GM23338 (cell line): Measurements from ENCODE around the gene CHRM4. TPM values are rescaled to one million over a fixed set of nuclear protein-coding genes. Genes with fewer than 3 reads are reported as not detected.

Experiments
- ATAC-seq: fragments of 200-7000 bp; cut with Tn5 transposase; 3 replicates; pipeline ENCODE4 v1.9.1; 2020
- DNase-seq: peaks from one replicate; pipeline ENCODE4 v3.0.0-alpha.2; 2015; ENCODE audit warnings: low spot score
- H2AFZ ChIP-seq: fragments of 200-600 bp; sonication (generic); 2 replicates; pipeline ENCODE4 v1.8.0; 2016; ENCODE audit warnings: antibody characterized with exemption, mild to moderate bottlenecking, moderate library complexity
- H3F3A ChIP-seq: fragments of 200-600 bp; sonication (generic); replicated peaks from 2 replicates; pipeline ENCODE4 v1.8.0; 2017; ENCODE audit warnings: antibody characterized with exemption, mixed run types, low read depth
- H3K27ac ChIP-seq: fragments of 200-600 bp; sonication (generic); 2 replicates; pipeline ENCODE4 v1.6.1; 2016; ENCODE audit warnings: low read depth
- H3K27me3 ChIP-seq: fragments of 200-600 bp; sonication (generic); 2 replicates; pipeline ENCODE4 v1.8.0; 2016; ENCODE audit warnings: mild to moderate bottlenecking, mixed run types, moderate library complexity; ENCODE audit not compliant: insufficient read depth
- H3K36me3 ChIP-seq: fragments of 200-600 bp; sonication (generic); 2 replicates; pipeline ENCODE4 v1.8.0; 2016; ENCODE audit warnings: mild to moderate bottlenecking; ENCODE audit not compliant: insufficient read depth
- H3K4me1 ChIP-seq: fragments of 200-600 bp; sonication (generic); 2 replicates; pipeline ENCODE4 v1.8.0; 2016; ENCODE audit warnings: mild to moderate bottlenecking, moderate library complexity; ENCODE audit not compliant: insufficient read depth
- H3K4me2 ChIP-seq: fragments of 200-600 bp; sonication (generic); 2 replicates; pipeline ENCODE4 v1.7.1; 2017; ENCODE audit warnings: mixed run types
- H3K4me3 ChIP-seq: fragments of 200-600 bp; sonication (generic); 2 replicates; pipeline ENCODE4 v1.6.1; 2016; ENCODE audit warnings: mixed run types
- H3K79me2 ChIP-seq: fragments of 200-600 bp; sonication (generic); replicated peaks from 2 replicates; pipeline ENCODE4 v1.8.0; 2017; ENCODE audit warnings: mild to moderate bottlenecking; ENCODE audit not compliant: insufficient read depth
- H3K9me2 ChIP-seq: fragments of 200-600 bp; sonication (generic); 2 replicates; pipeline ENCODE4 v1.8.0; 2017; ENCODE audit not compliant: insufficient read depth
- H4K20me1 ChIP-seq: fragments of 200-600 bp; sonication (generic); replicated peaks from 2 replicates; pipeline ENCODE4 v1.8.0; 2017; ENCODE audit warnings: mild to moderate bottlenecking; ENCODE audit not compliant: insufficient read depth
- H3K27ac Mint-ChIP-seq: 2 replicates; pipeline ENCODE4 v1.8.0; 2020; ENCODE audit warnings: inconsistent platforms, mild to moderate bottlenecking, moderate library complexity, mixed read lengths
- H3K27me3 Mint-ChIP-seq: 3 replicates; pipeline ENCODE4 v1.8.0; 2022; ENCODE audit warnings: low read depth, mild to moderate bottlenecking, moderate library complexity, mixed read lengths, inconsistent platforms; ENCODE audit not compliant: insufficient read depth, poor library complexity
- H3K36me3 Mint-ChIP-seq: 3 replicates; pipeline ENCODE4 v1.8.0; 2021; ENCODE audit warnings: low read depth, mild to moderate bottlenecking, inconsistent platforms, moderate library complexity, mixed read lengths
- H3K4me1 Mint-ChIP-seq: 3 replicates; pipeline ENCODE4 v1.8.0; 2020; ENCODE audit warnings: mild to moderate bottlenecking, inconsistent platforms, mixed read lengths
- H3K4me3 Mint-ChIP-seq: 3 replicates; pipeline ENCODE4 v1.8.0; 2021; ENCODE audit warnings: moderate library complexity, mild to moderate bottlenecking, inconsistent platforms, mixed read lengths
- H3K9me3 Mint-ChIP-seq: 3 replicates; pipeline ENCODE4 v1.8.0; 2020; ENCODE audit warnings: moderate library complexity, mild to moderate bottlenecking, inconsistent platforms, mixed read lengths
- CREB1 ChIP-seq: fragments of 250-450 bp; sonication (Bioruptor Pico); IDR thresholded peaks from 2 replicates; pipeline ENCODE4 v1.5.0; 2020; ENCODE audit warnings: low read depth, mild to moderate bottlenecking, moderate library complexity
- CTCF ChIP-seq, 2 experiments: fragments of 200-600 bp in 1 of 2; sonication (generic) in 1 of 2; conservative IDR thresholded peaks; 2 replicates each; pipeline versions ENCODE4 v1.5.1 to v1.6.1; 2016 to 2017; ENCODE audit warnings: antibody characterized with exemption in 2 of 2, low read depth in 2 of 2, mild to moderate bottlenecking in 2 of 2, moderate library complexity in 1 of 2
- EZH2 ChIP-seq: fragments of 200-600 bp; sonication (generic); IDR thresholded peaks from one replicate; pipeline ENCODE4 v1.8.0; 2017; ENCODE audit warnings: antibody characterized with exemption, mild to moderate bottlenecking, low read depth; ENCODE audit not compliant: unreplicated experiment
- EZH2phosphoT487 ChIP-seq: fragments of 200-600 bp; sonication (generic); IDR thresholded peaks from one replicate; pipeline ENCODE4 v1.8.1; 2018; ENCODE audit warnings: antibody characterized with exemption; ENCODE audit not compliant: unreplicated experiment
- JUNB ChIP-seq: IDR thresholded peaks from one replicate; pipeline ENCODE4 v1.6.1; 2016; ENCODE audit warnings: antibody characterized with exemption; ENCODE audit not compliant: unreplicated experiment
- NANOG ChIP-seq: IDR thresholded peaks from 2 replicates; pipeline ENCODE4 v1.6.1; 2016; ENCODE audit warnings: antibody characterized with exemption, borderline replicate concordance
- POLR2AphosphoS5 ChIP-seq: IDR thresholded peaks from 2 replicates; pipeline ENCODE4 v1.6.1; 2016; ENCODE audit warnings: antibody characterized with exemption, low read depth
- STAT1 ChIP-seq: IDR thresholded peaks from one replicate; pipeline ENCODE4 v1.6.1; 2016; ENCODE audit warnings: antibody characterized with exemption; ENCODE audit not compliant: unreplicated experiment
- ZNF114 ChIP-seq: fragments of 250-450 bp; sonication (Bioruptor Pico); IDR thresholded peaks from 2 replicates; pipeline ENCODE4 v1.5.0; 2020; ENCODE audit warnings: mild to moderate bottlenecking, moderate library complexity
- ZNF331 ChIP-seq: fragments of 250-450 bp; sonication (Bioruptor Pico); IDR thresholded peaks from 2 replicates; pipeline ENCODE4 v1.5.0; 2020; ENCODE audit warnings: low read depth, mild to moderate bottlenecking, moderate library complexity
- polyA plus RNA-seq: library from polyadenylated mRNA; unstranded; fragments of >200 nt; fragmentation: Nextera tagmentation; extraction: Ambion mirVana; gene quantifications from 2 replicates; pipeline ENCODE4 v1.2.1, GENCODE V29; 2016
- total RNA-seq: library from RNA; depleted of rRNA; stranded (reverse); fragments of >200 nt; shearing (Covaris generic); gene quantifications from 2 replicates; pipeline ENCODE4 v1.2.3, GENCODE V29; 2014
- TF ChIP-seq, protein P1 (sequence below): IDR thresholded peaks from 2 replicates; pipeline ENCODE4 v1.6.1; 2016; ENCODE audit warnings: antibody characterized with exemption
- TF ChIP-seq, protein P2 (sequence below): fragments of 250-450 bp; sonication (Bioruptor Pico); IDR thresholded peaks from 2 replicates; pipeline ENCODE4 v1.5.0; 2020; ENCODE audit warnings: mild to moderate bottlenecking, moderate library complexity

The CHRM4 gene
- total and polyA plus RNA-seq, 2 experiments from 2014 or later: 0.97 TPM; not detected in 1

DNA sequence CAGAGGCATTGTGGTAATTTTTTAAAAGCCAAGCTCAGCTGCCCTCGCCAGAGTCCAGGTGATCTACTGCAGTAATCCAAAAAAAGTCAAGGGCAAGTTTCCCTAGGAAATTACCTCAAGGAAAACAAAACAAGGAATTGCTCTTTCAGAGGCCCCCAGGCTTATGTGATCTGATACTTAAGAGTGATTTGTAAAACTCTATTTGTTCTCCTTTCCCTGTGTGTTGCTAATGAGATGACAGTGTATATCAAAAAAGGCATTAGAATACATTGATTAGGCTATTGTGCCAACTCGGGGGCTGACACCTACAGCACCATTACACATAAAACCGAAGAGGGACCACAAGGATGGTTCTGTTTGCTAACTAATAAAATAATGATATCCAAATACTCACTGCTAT, 44.5 kb upstream of the CHRM4 start:
- Histone ChIP-seq H3K27me3 (no peaks in the 10 kb centered on the region), H3K79me2 (0 out of 2 replicates have a peak, but pooled peaks cover 5% of the 10 kb centered on the region), H3K27ac (no peak overlapping the region), H3K9me2 (no peaks in the 10 kb centered on the region; the same call in 1 of the 2 replicates), H2AFZ (no peak overlapping the region), H3K4me3 (peak overlapping the region; percentile 14), H4K20me1 (no peaks in the 10 kb centered on the region; the same call in 1 of the 2 replicates), H3K36me3 (no peaks in the 10 kb centered on the region), H3K4me2 (peak overlapping the region; percentile 52), H3F3A (peaks cover 11% of the 10 kb centered on the region; the same call in 1 of the 2 replicates), H3K4me1 (peaks cover 39% of the 10 kb centered on the region)
- ATAC-seq (peak; percentile 72), DNase-seq (no peak)
- H3K27ac Mint-ChIP-seq: peak overlapping the region; percentile 42
- peaks cover 20% of the 10 kb centered on the region for H3K36me3 Mint-ChIP-seq
- H3K9me3 Mint-ChIP-seq: no peaks in the 10 kb centered on the region
- no peak for TF ChIP-seq ZNF331 (CRISPR knock-in tag)
- peak; percentile 50; the same call in 1 of the 2 replicates for TF ChIP-seq NANOG
- peaks cover 8% of the 10 kb centered on the region for H3K27me3 Mint-ChIP-seq
- H3K4me3 Mint-ChIP-seq: no peak overlapping the region
- peaks cover 41% of the 10 kb centered on the region for H3K4me1 Mint-ChIP-seq

DNA sequence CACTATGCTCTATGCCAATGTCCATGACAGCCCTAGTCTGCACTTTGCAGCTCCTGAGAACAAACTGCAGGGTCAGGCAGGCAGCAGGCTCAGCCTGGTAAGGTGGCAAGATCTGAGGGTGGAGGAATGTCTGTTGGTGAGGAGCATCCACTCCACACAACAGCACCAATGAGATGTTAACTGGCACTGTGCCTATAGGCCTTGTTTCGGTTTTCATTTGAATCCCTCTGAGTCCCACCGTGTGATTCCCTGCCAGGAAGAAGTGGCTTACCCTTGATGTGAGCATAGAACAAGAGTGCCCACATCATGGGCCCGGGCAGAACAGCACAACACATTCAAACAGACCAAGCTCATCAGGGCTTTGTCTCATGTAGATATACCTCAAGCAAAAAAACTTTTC, 44.1 kb upstream of the CHRM4 start:
- H3K27me3 Mint-ChIP-seq: peaks cover 8% of the 10 kb centered on the region
- H2AFZ ChIP-seq: no peak overlapping the region
- no peaks in the 10 kb centered on the region; the same call in 1 of the 2 replicates for H4K20me1 ChIP-seq
- peaks cover 41% of the 10 kb centered on the region for H3K4me1 Mint-ChIP-seq
- H3K27me3 ChIP-seq: no peaks in the 10 kb centered on the region
- H3K27ac ChIP-seq: no peak overlapping the region
- 0 out of 2 replicates have a peak overlapping the region, but pooled peaks have one; percentile 16 for H3K27ac Mint-ChIP-seq
- DNase-seq: no peak
- H3K4me3 ChIP-seq: peak overlapping the region; percentile 14
- H3K36me3 ChIP-seq: no peaks in the 10 kb centered on the region
- ATAC-seq: peak; percentile 29
- peaks cover 39% of the 10 kb centered on the region for H3K4me1 ChIP-seq
- peaks cover 11% of the 10 kb centered on the region; the same call in 1 of the 2 replicates for H3F3A ChIP-seq
- peak overlapping the region; percentile 52 for H3K4me2 ChIP-seq
- no peaks in the 10 kb centered on the region for H3K9me3 Mint-ChIP-seq
- H3K36me3 Mint-ChIP-seq: peaks cover 17% of the 10 kb centered on the region
- 0 out of 2 replicates have a peak, but pooled peaks cover 5% of the 10 kb centered on the region for H3K79me2 ChIP-seq
- no peaks in the 10 kb centered on the region; the same call in 1 of the 2 replicates for H3K9me2 ChIP-seq
- no peak overlapping the region for H3K4me3 Mint-ChIP-seq
- TF ChIP-seq CTCF (conservative IDR thresholded peaks at IDR 0.05; ENCODE audit: low read depth in 2 of 2): no peak
- TF ChIP-seq EZH2: no peak
- TF ChIP-seq, protein P1, sequence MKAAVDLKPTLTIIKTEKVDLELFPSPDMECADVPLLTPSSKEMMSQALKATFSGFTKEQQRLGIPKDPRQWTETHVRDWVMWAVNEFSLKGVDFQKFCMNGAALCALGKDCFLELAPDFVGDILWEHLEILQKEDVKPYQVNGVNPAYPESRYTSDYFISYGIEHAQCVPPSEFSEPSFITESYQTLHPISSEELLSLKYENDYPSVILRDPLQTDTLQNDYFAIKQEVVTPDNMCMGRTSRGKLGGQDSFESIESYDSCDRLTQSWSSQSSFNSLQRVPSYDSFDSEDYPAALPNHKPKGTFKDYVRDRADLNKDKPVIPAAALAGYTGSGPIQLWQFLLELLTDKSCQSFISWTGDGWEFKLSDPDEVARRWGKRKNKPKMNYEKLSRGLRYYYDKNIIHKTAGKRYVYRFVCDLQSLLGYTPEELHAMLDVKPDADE: no peak
- no peak for TF ChIP-seq POLR2AphosphoS5
- TF ChIP-seq ZNF114 (CRISPR knock-in tag): no peak
- TF ChIP-seq CREB1: no peak
- TF ChIP-seq NANOG: no peak
- TF ChIP-seq ZNF331 (CRISPR knock-in tag): no peak
- no peak for TF ChIP-seq STAT1
- TF ChIP-seq JUNB: no peak
- no peak for TF ChIP-seq EZH2phosphoT487
- TF ChIP-seq, protein P2, sequence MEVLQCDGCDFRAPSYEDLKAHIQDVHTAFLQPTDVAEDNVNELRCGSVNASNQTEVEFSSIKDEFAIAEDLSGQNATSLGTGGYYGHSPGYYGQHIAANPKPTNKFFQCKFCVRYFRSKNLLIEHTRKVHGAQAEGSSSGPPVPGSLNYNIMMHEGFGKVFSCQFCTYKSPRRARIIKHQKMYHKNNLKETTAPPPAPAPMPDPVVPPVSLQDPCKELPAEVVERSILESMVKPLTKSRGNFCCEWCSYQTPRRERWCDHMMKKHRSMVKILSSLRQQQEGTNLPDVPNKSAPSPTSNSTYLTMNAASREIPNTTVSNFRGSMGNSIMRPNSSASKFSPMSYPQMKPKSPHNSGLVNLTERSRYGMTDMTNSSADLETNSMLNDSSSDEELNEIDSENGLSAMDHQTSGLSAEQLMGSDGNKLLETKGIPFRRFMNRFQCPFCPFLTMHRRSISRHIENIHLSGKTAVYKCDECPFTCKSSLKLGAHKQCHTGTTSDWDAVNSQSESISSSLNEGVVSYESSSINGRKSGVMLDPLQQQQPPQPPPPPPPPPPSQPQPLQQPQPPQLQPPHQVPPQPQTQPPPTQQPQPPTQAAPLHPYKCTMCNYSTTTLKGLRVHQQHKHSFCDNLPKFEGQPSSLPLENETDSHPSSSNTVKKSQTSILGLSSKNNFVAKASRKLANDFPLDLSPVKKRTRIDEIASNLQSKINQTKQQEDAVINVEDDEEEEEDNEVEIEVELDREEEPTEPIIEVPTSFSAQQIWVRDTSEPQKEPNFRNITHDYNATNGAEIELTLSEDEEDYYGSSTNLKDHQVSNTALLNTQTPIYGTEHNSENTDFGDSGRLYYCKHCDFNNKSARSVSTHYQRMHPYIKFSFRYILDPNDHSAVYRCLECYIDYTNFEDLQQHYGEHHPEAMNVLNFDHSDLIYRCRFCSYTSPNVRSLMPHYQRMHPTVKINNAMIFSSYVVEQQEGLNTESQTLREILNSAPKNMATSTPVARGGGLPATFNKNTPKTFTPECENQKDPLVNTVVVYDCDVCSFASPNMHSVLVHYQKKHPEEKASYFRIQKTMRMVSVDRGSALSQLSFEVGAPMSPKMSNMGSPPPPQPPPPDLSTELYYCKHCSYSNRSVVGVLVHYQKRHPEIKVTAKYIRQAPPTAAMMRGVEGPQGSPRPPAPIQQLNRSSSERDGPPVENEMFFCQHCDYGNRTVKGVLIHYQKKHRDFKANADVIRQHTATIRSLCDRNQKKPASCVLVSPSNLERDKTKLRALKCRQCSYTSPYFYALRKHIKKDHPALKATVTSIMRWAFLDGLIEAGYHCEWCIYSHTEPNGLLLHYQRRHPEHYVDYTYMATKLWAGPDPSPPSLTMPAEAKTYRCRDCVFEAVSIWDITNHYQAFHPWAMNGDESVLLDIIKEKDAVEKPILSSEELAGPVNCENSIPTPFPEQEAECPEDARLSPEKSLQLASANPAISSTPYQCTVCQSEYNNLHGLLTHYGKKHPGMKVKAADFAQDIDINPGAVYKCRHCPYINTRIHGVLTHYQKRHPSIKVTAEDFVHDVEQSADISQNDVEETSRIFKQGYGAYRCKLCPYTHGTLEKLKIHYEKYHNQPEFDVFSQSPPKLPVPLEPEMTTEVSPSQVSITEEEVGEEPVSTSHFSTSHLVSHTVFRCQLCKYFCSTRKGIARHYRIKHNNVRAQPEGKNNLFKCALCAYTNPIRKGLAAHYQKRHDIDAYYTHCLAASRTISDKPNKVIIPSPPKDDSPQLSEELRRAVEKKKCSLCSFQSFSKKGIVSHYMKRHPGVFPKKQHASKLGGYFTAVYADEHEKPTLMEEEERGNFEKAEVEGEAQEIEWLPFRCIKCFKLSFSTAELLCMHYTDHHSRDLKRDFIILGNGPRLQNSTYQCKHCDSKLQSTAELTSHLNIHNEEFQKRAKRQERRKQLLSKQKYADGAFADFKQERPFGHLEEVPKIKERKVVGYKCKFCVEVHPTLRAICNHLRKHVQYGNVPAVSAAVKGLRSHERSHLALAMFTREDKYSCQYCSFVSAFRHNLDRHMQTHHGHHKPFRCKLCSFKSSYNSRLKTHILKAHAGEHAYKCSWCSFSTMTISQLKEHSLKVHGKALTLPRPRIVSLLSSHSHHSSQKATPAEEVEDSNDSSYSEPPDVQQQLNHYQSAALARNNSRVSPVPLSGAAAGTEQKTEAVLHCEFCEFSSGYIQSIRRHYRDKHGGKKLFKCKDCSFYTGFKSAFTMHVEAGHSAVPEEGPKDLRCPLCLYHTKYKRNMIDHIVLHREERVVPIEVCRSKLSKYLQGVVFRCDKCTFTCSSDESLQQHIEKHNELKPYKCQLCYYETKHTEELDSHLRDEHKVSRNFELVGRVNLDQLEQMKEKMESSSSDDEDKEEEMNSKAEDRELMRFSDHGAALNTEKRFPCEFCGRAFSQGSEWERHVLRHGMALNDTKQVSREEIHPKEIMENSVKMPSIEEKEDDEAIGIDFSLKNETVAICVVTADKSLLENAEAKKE (CRISPR knock-in tag): no peak
